Measurements from ENCODE around the gene TESK1. TPM values are rescaled to one million over a fixed set of nuclear protein-coding genes. Genes with fewer than 3 reads are reported as not detected.

The TESK1 gene
- total RNA-seq, 1 donor from 2014 or later = 29.7 TPM

- peaks cover 0 to 2% of the 10 kb centered on the region in 2 donors for H3K36me3 ChIP-seq
- intact Hi-C loops (cut with DNase I) = no loop called here
- TF ChIP-seq POLR2A (IDR thresholded peaks at IDR 0.05) (no peak), POLR2AphosphoS5 (IDR thresholded peaks at IDR 0.05; ENCODE audit: insufficient read depth in 1 of 2, low read depth in 1 of 2) (no peak), CTCF (IDR thresholded peaks at IDR 0.05) (no peak)
- no peak for DNase-seq (ENCODE audit: extremely low spot score in 2 of 2)
- H3K27ac ChIP-seq = peak overlapping the region; percentile 41
- peaks cover 19% of the 10 kb centered on the region for H3K4me1 ChIP-seq
- H3K27me3 ChIP-seq = no peaks in the 10 kb centered on the region
- peak overlapping the region in 1 of 2 donors; percentile 6 for H3K4me3 ChIP-seq
- no peaks in the 10 kb centered on the region for H3K9me3 ChIP-seq
These were observed 41.3 kb upstream of the TESK1 start for GRCh38 chr9:35563791-35564197.

- intact Hi-C loops (cut with DNase I) = no loop called here
- no peak for DNase-seq (ENCODE audit: extremely low spot score in 2 of 2)
- H3K4me1 ChIP-seq = peaks cover 19% of the 10 kb centered on the region
- no peak overlapping the region for H3K27ac ChIP-seq
- H3K9me3 ChIP-seq = no peaks in the 10 kb centered on the region
- no peak for TF ChIP-seq CTCF (IDR thresholded peaks at IDR 0.05)
- TF ChIP-seq POLR2A (IDR thresholded peaks at IDR 0.05) = no peak
- no peak for TF ChIP-seq POLR2AphosphoS5 (IDR thresholded peaks at IDR 0.05; ENCODE audit: insufficient read depth in 1 of 2, low read depth in 1 of 2)
- H3K4me3 ChIP-seq = no peak overlapping the region
- no peaks in the 10 kb centered on the region for H3K36me3 ChIP-seq
- H3K27me3 ChIP-seq = no peaks in the 10 kb centered on the region
These were observed 40.4 kb upstream of the TESK1 start for GRCh38 chr9:35564658-35565061.

GRCh38 chr9:35566417-35566816 is 38.6 kb upstream of the TESK1 start:
- no peak for DNase-seq (ENCODE audit: extremely low spot score in 2 of 2)
- peaks cover 19% of the 10 kb centered on the region for H3K4me1 ChIP-seq
- TF ChIP-seq CTCF (IDR thresholded peaks at IDR 0.05) (no peak), POLR2AphosphoS5 (IDR thresholded peaks at IDR 0.05; ENCODE audit: insufficient read depth in 1 of 2, low read depth in 1 of 2) (no peak), POLR2A (IDR thresholded peaks at IDR 0.05) (no peak)
- H3K27me3 ChIP-seq = no peaks in the 10 kb centered on the region
- intact Hi-C loops (cut with DNase I) = no loop called here
- H3K4me3 ChIP-seq = no peak overlapping the region
- no peaks in the 10 kb centered on the region for H3K36me3 ChIP-seq
- H3K9me3 ChIP-seq = no peaks in the 10 kb centered on the region
- no peak overlapping the region for H3K27ac ChIP-seq

- intact Hi-C loops (cut with DNase I) = no loop called here
- Histone ChIP-seq H3K27me3 (no peaks in the 10 kb centered on the region), H3K4me3 (no peak overlapping the region), H3K27ac (no peak overlapping the region), H3K9me3 (no peaks in the 10 kb centered on the region), H3K4me1 (peaks cover 10% of the 10 kb centered on the region), H3K36me3 (no peaks in the 10 kb centered on the region)
- TF ChIP-seq CTCF (IDR thresholded peaks at IDR 0.05) = no peak
- no peak for TF ChIP-seq POLR2AphosphoS5 (IDR thresholded peaks at IDR 0.05; ENCODE audit: insufficient read depth in 1 of 2, low read depth in 1 of 2)
- no peak for TF ChIP-seq POLR2A (IDR thresholded peaks at IDR 0.05)
- no peak for DNase-seq (ENCODE audit: extremely low spot score in 2 of 2)
These were observed 36.9 kb upstream of the TESK1 start for GRCh38 chr9:35568196-35568595.

- intact Hi-C loops (cut with DNase I) = no loop called here
- TF ChIP-seq CTCF (IDR thresholded peaks at IDR 0.05) = no peak
- no peak for TF ChIP-seq POLR2A (IDR thresholded peaks at IDR 0.05)
- no peak for TF ChIP-seq POLR2AphosphoS5 (IDR thresholded peaks at IDR 0.05; ENCODE audit: insufficient read depth in 1 of 2, low read depth in 1 of 2)
- H3K4me3 ChIP-seq = no peak overlapping the region
- H3K4me1 ChIP-seq = no peaks in the 10 kb centered on the region
- no peak overlapping the region for H3K27ac ChIP-seq
- H3K27me3 ChIP-seq = no peaks in the 10 kb centered on the region
- no peaks in the 10 kb centered on the region for H3K36me3 ChIP-seq
- no peaks in the 10 kb centered on the region for H3K9me3 ChIP-seq
- no peak for DNase-seq (ENCODE audit: extremely low spot score in 2 of 2)
These were observed 35.9 kb upstream of the TESK1 start for GRCh38 chr9:35569206-35569605.
